HG03378 (cell line): ENCODE measurements around the gene AMZ1.
"Not testable (repeated sequence)": the region's sequence is repeated elsewhere in the genome, so short reads cannot be mapped to it uniquely, and the experiment has no call there.

Experiments
- ATAC-seq: cut with Tn5 transposase; IDR thresholded peaks from one replicate; pipeline ENCODE4 v1.9.1; 2021; ENCODE audit warnings: mild to moderate bottlenecking, moderate library complexity; ENCODE audit not compliant: unreplicated experiment

The AMZ1 gene

GRCh38 chr7:2737771-2738540 is 50.0 kb downstream of the AMZ1 start:
- no peak for ATAC-seq

DNA sequence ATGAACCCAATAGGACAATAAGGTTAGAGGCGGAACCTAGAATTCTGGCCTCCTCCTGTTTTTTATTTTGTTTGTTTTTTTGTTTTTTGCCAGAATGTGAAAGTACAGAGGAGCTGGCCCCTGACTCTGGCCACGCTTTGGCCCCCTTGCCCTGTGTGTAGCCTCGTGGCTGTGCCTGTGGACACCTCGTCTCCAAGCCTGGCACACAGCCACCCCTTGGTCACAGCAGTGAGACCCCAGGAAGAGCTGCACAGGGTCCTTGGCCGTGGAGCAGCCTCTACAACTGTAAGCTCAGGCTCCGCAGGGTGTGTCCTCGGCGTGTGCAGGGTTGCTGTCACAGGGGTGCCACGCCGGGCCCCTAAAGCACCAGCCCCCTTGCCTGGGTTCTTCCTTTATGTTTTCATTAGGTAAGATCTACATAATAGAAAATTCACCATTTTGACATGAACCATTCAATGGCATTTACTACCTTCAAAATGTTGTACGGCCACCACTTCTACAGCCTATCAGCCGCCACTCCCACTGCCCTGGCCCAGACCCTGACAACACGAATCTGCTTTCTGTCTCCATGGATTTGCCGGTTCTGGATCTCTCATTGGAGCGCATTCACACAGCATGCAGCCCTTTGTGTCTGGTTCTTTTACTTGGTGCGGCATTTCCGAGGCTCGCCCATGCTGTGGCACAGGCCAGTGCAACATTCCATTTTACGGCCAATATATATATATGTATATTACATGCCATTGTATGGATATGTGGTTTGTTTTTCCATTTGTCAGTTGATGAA is 51.0 kb downstream of the AMZ1 start:
- ATAC-seq: no peak

GRCh38 chr7:2743523-2744185 is 55.7 kb downstream of the AMZ1 start:
- ATAC-seq: not testable (repeated sequence)

- not testable (repeated sequence) for ATAC-seq
Observed at GRCh38 chr7:2748684-2749083, 60.7 kb downstream of the AMZ1 start.

DNA sequence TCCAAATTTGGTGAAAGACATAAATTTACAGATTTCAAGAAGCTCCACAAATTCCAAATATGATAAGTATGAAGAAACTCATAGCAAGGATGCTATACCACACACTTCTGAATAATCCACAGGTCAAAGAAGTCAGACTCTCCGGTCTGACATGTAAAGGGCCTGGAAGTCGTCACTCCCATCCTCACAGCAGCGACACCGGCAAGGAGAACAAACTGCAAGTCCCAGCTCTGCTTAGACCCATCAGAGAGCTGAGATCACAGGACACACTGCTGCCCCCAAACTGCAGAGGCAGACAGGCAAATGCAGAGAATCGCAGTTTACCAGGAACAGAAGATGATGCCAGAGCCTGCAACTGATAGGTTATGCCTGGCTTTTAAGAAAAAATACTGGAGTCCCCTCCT is 62.0 kb downstream of the AMZ1 start:
- ATAC-seq: no peak

DNA sequence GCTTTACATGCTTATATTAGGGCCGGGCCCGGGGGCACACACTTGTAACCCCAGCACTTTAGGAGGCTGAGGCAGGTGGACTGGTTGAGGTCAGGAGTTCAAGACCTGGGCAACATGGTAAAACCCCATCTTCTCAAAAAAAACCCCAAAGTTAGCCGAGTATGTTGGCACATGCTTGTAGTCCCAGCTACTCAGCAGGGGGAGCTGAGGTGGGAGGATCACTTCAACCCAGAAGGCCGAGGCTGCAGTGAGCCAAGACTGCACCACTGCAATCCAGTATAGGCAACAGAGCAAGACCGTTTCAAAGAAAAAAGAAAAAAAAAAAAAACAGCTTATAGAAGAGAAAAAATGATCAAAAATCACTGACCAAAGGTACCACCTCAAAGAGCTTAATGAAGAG is 63.1 kb downstream of the AMZ1 start:
- no peak for ATAC-seq

- no peak for ATAC-seq
Observed at GRCh38 chr7:2753148-2753547, 65.1 kb downstream of the AMZ1 start.

GRCh38 chr7:2754086-2754485 is 66.1 kb downstream of the AMZ1 start:
- no peak for ATAC-seq

- ATAC-seq: no peak
Observed at GRCh38 chr7:2754912-2755311, 66.9 kb downstream of the AMZ1 start.

- ATAC-seq: no peak
Observed at GRCh38 chr7:2755531-2755930, 67.5 kb downstream of the AMZ1 start.

GRCh38 chr7:2757361-2757903 is 69.4 kb downstream of the AMZ1 start:
- peak; percentile 10 for ATAC-seq

GRCh38 chr7:2757904-2758672 is 70.1 kb downstream of the AMZ1 start:
- peak; percentile 88 for ATAC-seq

- ATAC-seq: no peak
Observed at GRCh38 chr7:2758673-2759616, 70.9 kb downstream of the AMZ1 start.

DNA sequence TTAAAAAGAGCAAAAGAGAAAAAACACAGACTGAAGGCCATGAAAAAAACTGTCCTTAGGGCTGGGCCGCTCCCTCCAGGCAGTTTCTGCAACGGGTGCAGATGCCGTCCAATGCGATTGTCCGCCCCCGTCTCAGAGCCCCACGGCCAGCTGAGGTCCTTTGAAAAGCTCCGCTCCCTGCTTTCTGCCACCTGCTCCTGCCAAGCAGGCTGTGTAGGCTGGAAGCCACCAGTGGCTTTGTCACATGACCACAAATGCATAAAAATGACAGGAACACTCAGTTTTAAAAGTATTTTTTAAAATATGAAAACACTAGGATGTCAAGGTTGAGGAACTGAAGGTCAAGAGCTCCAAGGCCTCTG is 71.7 kb downstream of the AMZ1 start:
- no peak for ATAC-seq

DNA sequence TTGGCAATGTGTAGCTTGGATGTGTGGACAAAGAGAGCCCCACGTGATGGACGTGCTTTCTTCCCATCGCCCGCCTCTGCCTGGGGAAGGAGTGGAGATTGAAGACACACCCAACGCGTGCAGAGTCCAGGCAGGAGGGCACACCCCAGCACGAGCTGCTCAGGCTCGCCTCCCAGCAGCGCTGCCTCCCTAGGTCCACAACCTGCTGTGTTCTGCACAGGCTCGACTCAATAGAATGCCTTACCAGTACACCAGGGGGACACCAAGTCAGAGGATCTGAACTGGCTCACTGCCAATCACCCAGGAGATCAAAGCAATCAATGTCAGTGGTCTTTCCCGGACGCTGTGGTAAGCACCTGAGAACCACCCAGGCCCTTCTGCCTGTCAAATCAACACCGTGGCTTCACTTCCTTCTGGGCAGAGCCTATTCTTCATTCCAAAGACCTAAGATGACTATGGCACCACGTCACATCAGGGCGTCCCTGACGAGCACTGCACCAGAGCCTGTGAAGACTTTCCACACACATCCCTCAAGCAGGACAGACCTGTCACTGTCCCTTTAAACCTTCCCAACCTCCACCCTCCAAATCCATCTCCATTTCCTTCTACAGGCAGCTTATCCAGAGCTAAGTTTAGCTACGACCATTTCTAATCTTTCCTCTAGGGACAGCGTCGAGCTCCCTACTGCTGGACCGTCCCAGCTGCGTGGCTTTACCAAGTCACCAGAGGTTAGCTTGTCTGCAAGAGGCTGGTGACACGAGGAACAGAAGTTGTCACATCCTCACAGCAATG is 72.3 kb downstream of the AMZ1 start:
- no peak for ATAC-seq

GRCh38 chr7:2761131-2761624 is 73.2 kb downstream of the AMZ1 start:
- no peak for ATAC-seq

DNA sequence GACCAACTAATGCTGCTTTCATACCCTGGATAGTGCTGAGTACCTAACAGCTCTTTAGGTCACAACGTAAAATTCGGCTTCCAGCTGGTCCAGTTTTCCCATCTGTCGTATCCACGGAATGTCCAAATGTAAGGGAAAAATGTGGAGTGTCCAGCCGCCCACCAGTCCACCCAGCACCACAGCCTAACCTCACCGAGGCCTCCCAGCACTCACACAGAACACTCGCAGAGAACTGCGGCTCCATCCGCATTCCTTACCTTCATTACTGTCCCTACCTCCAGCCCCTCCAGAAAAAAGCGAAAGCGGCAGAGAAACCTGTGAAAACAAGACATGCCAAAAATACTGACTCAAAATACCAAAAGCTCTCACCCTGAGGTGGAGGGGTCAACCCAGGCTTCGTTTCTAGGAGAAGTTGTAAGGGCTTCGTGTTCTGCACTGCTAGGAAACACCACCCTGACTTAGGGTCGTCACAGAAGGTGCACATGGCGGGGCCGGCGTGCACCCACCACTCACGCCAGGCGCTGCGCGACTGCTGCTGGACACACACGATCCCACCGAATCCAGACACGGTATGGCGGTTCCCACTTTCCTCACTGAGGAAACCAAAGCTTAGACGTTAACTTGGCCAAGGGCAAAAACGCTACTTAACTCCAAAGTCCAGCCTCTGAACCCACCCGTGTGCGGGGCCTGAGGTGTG is 73.9 kb downstream of the AMZ1 start:
- no peak for ATAC-seq

GRCh38 chr7:2763597-2763996 is 75.6 kb downstream of the AMZ1 start:
- ATAC-seq: no peak
